ENCODE measurements around the gene MCFD2.
A peak's percentile ranks its signal among the peaks of the same experiment; 100 is the strongest.

MCFD2 gene

DNA sequence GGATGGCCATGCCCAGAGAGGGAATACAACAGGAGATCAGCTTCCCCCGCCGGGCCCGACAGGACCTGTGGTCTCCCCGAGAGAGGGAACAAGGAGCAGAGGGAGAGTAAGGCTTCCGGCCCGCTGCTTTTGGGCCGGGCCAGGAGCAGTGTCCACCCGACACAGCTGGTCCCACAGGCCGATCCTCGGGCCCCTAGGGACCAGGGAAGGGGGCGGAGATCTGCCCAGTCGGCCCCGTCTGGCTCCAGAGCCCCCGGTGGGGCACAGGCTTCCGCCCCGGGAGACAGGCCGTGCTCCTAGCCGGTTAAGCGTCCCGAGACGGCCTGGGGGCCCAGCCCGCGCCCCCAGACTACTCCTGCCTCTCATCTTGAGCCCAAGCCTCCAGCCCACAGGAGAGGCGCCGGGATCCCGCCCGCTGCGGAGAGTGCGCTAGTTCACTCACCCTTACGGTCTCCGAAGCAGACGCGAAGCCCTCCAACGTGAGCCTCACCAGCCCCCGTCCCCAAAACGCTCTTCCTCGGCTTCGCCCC, at the start of gene MCFD2:
MCFD2 (minus strand) TSS at position 526 of the 530 bp plus-strand sequence. CDS start 6,635 bp downstream, outside the sequence.
- H3K4me3 ChIP-seq (replicated peaks; ENCODE audit: low read depth, low read length) = peak within 1 kb of the TSS; percentile 85
- TF ChIP-seq, protein P1, sequence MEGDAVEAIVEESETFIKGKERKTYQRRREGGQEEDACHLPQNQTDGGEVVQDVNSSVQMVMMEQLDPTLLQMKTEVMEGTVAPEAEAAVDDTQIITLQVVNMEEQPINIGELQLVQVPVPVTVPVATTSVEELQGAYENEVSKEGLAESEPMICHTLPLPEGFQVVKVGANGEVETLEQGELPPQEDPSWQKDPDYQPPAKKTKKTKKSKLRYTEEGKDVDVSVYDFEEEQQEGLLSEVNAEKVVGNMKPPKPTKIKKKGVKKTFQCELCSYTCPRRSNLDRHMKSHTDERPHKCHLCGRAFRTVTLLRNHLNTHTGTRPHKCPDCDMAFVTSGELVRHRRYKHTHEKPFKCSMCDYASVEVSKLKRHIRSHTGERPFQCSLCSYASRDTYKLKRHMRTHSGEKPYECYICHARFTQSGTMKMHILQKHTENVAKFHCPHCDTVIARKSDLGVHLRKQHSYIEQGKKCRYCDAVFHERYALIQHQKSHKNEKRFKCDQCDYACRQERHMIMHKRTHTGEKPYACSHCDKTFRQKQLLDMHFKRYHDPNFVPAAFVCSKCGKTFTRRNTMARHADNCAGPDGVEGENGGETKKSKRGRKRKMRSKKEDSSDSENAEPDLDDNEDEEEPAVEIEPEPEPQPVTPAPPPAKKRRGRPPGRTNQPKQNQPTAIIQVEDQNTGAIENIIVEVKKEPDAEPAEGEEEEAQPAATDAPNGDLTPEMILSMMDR (IDR thresholded peaks at IDR 0.05; ENCODE audit: low read depth, low read length, missing control alignments) = no peak
- DNase-seq (ENCODE audit: extremely low read depth, low read depth) = no peak

DNA sequence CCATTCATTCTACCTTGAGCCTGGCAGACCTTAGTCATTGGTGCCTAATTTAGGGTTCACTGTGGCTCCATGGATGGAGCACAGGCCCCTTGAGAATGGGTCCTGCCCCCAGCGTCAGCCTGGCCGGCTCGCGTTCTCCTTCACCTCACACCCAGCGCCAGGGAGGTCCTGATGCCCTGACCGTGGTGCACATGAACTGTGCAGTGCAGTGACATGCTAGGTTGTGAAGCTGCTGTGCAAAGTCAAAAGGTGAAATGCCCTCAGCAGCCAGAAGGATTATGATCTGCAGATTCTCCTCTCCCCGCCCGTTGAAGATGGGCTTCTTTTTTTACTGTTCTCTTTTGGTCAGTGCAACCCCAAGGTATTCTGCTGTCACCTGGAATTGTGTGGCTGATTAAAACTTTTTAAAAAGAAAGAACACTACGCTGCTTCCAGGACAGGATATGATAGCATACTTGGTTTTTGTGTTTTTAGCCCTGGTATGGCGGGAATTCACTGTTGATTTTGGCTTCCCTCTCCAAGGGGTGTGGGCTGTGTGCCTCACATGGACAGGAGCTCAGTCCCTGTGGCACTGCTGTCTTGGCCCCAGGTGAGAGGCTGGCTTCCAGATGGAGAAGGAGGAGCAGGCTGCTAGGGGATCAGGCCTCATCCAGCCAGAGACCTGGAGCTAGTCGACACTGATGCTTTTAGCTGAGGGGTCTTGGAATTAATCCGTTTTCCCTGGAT, 49.4 kb upstream of the MCFD2 start:
- TF ChIP-seq, protein P1 (IDR thresholded peaks at IDR 0.05; ENCODE audit: low read depth, low read length, missing control alignments) = no peak
- no peak for DNase-seq (ENCODE audit: extremely low read depth, low read depth)
- no peak overlapping the region for H3K4me3 ChIP-seq (replicated peaks; ENCODE audit: low read depth, low read length)

DNA sequence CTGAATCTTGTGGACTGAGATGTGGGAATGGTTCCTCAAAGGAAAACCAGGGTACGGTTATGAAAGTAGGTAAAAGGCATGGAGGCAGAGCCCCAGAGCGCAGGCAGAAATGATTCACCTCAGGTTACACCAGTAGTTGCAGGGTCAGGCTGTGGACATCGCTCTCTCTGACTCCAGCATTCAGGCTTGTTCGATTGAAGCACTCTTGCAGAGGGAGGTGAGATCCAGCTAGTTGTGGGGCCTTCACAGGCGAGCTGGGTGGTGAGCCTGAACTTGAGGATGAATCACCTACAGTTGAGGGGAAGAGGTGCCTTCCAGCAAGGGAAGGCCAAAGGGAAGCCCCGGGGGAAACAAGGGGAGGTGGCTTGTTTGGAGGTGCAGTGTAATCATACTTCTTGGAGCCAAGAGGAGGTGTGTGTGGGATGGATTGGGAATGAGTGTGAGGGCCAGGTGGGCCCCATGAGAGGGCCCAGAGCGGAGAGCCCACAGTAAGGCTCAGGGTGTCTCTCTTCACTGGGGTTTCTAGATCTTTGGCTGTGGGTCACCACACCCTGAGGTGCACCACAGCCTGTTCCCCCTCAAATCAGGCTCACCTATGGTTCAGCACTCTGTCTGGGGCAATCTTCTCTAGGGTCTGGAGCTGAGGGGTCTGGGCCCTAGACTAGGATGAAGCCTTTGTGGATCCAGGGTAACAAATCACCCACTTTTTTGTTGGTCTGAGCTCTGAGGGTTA, 48.5 kb upstream of the MCFD2 start:
- H3K4me3 ChIP-seq (replicated peaks; ENCODE audit: low read depth, low read length) = no peak overlapping the region
- TF ChIP-seq, protein P1 (IDR thresholded peaks at IDR 0.05; ENCODE audit: low read depth, low read length, missing control alignments) = no peak
- DNase-seq (ENCODE audit: extremely low read depth, low read depth) = no peak

DNA sequence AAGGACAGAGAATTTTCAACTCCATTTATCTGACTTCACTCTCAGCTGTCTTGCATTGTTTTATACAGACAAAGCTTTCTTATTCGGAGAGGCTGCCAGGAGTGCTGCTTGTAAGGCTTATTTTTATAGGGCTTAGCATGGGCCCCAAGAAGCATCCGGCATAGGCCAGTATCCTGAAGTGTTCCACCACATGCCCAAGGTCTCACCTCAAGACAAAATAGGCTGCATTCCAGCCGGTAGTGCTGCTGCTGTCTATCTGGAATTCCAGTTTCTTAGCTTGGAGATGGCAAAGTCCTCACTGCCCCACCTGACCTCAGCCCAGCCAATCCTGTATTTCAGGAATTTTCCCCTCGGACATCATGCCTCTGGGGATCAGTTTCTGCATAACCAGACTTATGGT, 47.6 kb upstream of the MCFD2 start:
- DNase-seq (ENCODE audit: extremely low read depth, low read depth) = no peak
- H3K4me3 ChIP-seq (replicated peaks; ENCODE audit: low read depth, low read length) = no peak overlapping the region
- TF ChIP-seq, protein P1 (IDR thresholded peaks at IDR 0.05; ENCODE audit: low read depth, low read length, missing control alignments) = no peak

DNA sequence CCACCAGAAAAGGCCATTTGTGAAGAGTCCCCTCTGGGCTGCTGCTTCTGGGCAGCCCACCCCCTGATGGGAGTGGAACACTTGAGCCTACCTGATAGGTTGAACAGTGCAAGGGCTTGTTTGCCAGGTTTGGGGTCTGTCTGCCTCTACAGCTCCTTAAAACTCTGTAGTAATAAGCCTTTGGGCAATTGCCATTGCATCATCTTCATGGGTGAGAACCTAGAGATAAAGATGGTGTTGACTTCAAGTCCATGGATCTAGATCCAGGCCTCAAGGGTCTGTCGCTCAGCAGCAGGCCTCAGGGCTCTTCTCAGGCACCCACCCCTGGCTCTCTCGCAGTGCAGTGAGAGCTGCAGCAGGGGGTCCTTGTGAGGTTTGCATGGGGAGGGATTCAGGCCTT, 47.1 kb upstream of the MCFD2 start:
- TF ChIP-seq, protein P1 (IDR thresholded peaks at IDR 0.05; ENCODE audit: low read depth, low read length, missing control alignments) = no peak
- no peak for DNase-seq (ENCODE audit: extremely low read depth, low read depth)
- H3K4me3 ChIP-seq (replicated peaks; ENCODE audit: low read depth, low read length) = no peak overlapping the region

DNA sequence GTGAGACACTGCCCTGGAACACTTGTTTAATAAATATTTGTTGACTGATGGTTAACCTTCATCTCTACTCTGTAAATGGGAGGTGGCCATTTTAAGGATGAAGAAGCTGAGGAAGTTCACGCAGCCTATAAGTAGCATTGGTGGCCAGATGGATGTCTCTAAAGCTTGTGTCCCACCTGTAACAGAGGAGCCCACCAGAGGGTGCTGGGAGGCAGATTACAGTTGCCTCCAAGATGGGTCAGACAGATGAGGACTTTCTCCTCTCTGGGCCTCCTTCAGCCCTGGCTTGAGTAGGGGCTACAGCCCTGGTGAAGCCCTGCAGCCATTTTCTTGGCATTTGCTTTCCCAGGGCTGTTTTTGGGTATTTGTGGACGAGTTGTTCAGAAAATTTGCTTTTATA, 45.0 kb upstream of the MCFD2 start:
- no peak overlapping the region for H3K4me3 ChIP-seq (replicated peaks; ENCODE audit: low read depth, low read length)
- DNase-seq (ENCODE audit: extremely low read depth, low read depth) = no peak
- TF ChIP-seq, protein P1 (IDR thresholded peaks at IDR 0.05; ENCODE audit: low read depth, low read length, missing control alignments) = peak; percentile 14

Measured in HFF-Myc (cell line).